SK-N-SH (cell line): Measurements from ENCODE around the gene CAND1. TPM values are rescaled to one million over a fixed set of nuclear protein-coding genes. Genes with fewer than 3 reads are reported as not detected.

Experiments
- CTCF ChIA-PET: fragments of 300-600, 350-600 bp; formaldehyde crosslinking; extraction: SDS; loops from one replicate; lab custom pipeline; 2021; lab: Yijun Ruan, JAX
- POLR2A ChIA-PET: fragments of 350-600 bp; sonication (Branson Sonifier 250); formaldehyde crosslinking; extraction: SDS; loops from one replicate; lab custom pipeline; 2020; ENCODE audit warnings: antibody characterized with exemption, inconsistent platforms; lab: Yijun Ruan, JAX
- DNase-seq: peaks from one replicate; pipeline ENCODE4 v3.0.0; 2012
- H2AFZ ChIP-seq: fragments of 200-600 bp; sonication (generic); 2 replicates; pipeline ENCODE4 v1.8.1; 2016; ENCODE audit warnings: antibody characterized with exemption, mild to moderate bottlenecking, low read depth
- H3F3A ChIP-seq: fragments of 200-600 bp; sonication (generic); replicated peaks from 2 replicates; pipeline ENCODE3; 2016; ENCODE audit warnings: antibody characterized with exemption, mild to moderate bottlenecking; ENCODE audit not compliant: insufficient read depth
- H3K27ac ChIP-seq, 2 experiments: fragments of 200-500 bp in 1 of 2; fragments of 200-600 bp in 1 of 2; sonication (Bioruptor generic) in 1 of 2; sonication (generic), shearing (Covaris generic) in 1 of 2; 2 replicates each; pipeline versions ENCODE4 v1.5.1 to v1.6.1; 2014 to 2016; ENCODE audit warnings: low read depth in 2 of 2, inconsistent platforms in 1 of 2, low read length in 1 of 2, mild to moderate bottlenecking in 1 of 2, mixed read lengths in 1 of 2
- H3K27me3 ChIP-seq: fragments of 200-600 bp; sonication (generic), shearing (Covaris generic); 2 replicates; pipeline ENCODE4 v1.6.1; 2016; ENCODE audit warnings: mixed run types; ENCODE audit not compliant: insufficient read depth
- H3K36me3 ChIP-seq, 2 experiments: fragments of 200-500 bp in 1 of 2; fragments of 200-600 bp in 1 of 2; sonication (Bioruptor generic) in 1 of 2; sonication (generic) in 1 of 2; replicated peaks in 1 of 2; 2 replicates each; pipeline versions ENCODE3 to v1.5.1; 2014 to 2016; ENCODE audit warnings: low read length in 1 of 2, mild to moderate bottlenecking in 1 of 2; ENCODE audit not compliant: insufficient read depth in 2 of 2, control insufficient read depth in 1 of 2
- H3K4me1 ChIP-seq, 2 experiments: fragments of 200-500 bp in 1 of 2; fragments of 200-600 bp in 1 of 2; sonication (Bioruptor generic) in 1 of 2; sonication (generic), shearing (Covaris generic) in 1 of 2; 2 replicates each; pipeline versions ENCODE4 v1.5.1 to v1.6.1; 2014 to 2016; ENCODE audit warnings: low read depth in 1 of 2, low read length in 1 of 2, mixed run types in 1 of 2; ENCODE audit not compliant: insufficient read depth in 2 of 2, control insufficient read depth in 1 of 2
- H3K4me2 ChIP-seq: fragments of 200-600 bp; sonication (generic), shearing (Covaris generic); 2 replicates; pipeline ENCODE4 v1.6.1; 2017; ENCODE audit warnings: mixed run types
- H3K4me3 ChIP-seq, 2 experiments: fragments of 200-500 bp in 1 of 2; fragments of 200-600 bp in 1 of 2; sonication (Bioruptor generic) in 1 of 2; sonication (generic), shearing (Covaris generic) in 1 of 2; 2 replicates each; pipeline versions ENCODE4 v1.5.1 to v1.8.1; 2014 to 2016; ENCODE audit warnings: low read depth in 2 of 2, inconsistent platforms in 1 of 2, low read length in 1 of 2, mild to moderate bottlenecking in 1 of 2, mixed read lengths in 1 of 2, moderate library complexity in 1 of 2
- H3K79me2 ChIP-seq: fragments of 200-600 bp; sonication (generic); 2 replicates; pipeline ENCODE4 v1.8.1; 2017; ENCODE audit warnings: mild to moderate bottlenecking; ENCODE audit not compliant: insufficient read depth
- H3K9ac ChIP-seq: fragments of 200-600 bp; sonication (generic); 2 replicates; pipeline ENCODE4 v1.6.1; 2017; ENCODE audit warnings: mixed run types
- H3K9me2 ChIP-seq: fragments of 200-600 bp; sonication (generic); 2 replicates; pipeline ENCODE4 v1.6.1; 2017; ENCODE audit warnings: mixed run types
- H3K9me3 ChIP-seq: fragments of 200-600 bp; sonication (generic); 2 replicates; pipeline ENCODE4 v1.6.1; 2017; ENCODE audit warnings: mixed run types, mild to moderate bottlenecking, moderate library complexity
- H4K20me1 ChIP-seq: fragments of 200-600 bp; sonication (generic); 2 replicates; pipeline ENCODE4 v1.6.1; 2017; ENCODE audit warnings: mild to moderate bottlenecking, mixed run types; ENCODE audit not compliant: insufficient read depth
- EP300 ChIP-seq, 2 experiments: IDR thresholded peaks; 2 replicates each; pipeline versions ENCODE4 v1.4.0 to v1.6.1; 2012; ENCODE audit warnings: borderline replicate concordance in 1 of 2, low read depth in 1 of 2, low read length in 1 of 2
- EZH2phosphoT487 ChIP-seq: fragments of 200-600 bp; sonication (generic); IDR thresholded peaks from 2 replicates; pipeline ENCODE4 v1.6.1; 2017; ENCODE audit warnings: low read depth, mixed run types, mild to moderate bottlenecking, antibody characterized with exemption, moderate library complexity, borderline replicate concordance
- GABPA ChIP-seq: IDR thresholded peaks from 2 replicates; pipeline ENCODE4 v1.4.0; 2012; ENCODE audit warnings: low read depth, mild to moderate bottlenecking
- JUND ChIP-seq: IDR thresholded peaks from 2 replicates; pipeline ENCODE4 v1.4.0; 2012
- NRF1 ChIP-seq: IDR thresholded peaks from 2 replicates; pipeline ENCODE4 v1.6.1; 2012; ENCODE audit warnings: low read depth, mild to moderate bottlenecking, low read length
- POLR2AphosphoS5 ChIP-seq: IDR thresholded peaks from 2 replicates; pipeline ENCODE4 v1.6.1; 2012; ENCODE audit warnings: low read depth, low read length
- RAD21 ChIP-seq: IDR thresholded peaks from 2 replicates; pipeline ENCODE4 v1.6.1; 2012; ENCODE audit warnings: mild to moderate bottlenecking, low read length
- RCOR1 ChIP-seq: fragments of 150-350 bp; IDR thresholded peaks from 2 replicates; pipeline ENCODE4 v1.6.1; 2017; ENCODE audit warnings: antibody characterized with exemption, low read length
- REST ChIP-seq: IDR thresholded peaks from 2 replicates; pipeline ENCODE4 v1.6.1; 2012; ENCODE audit warnings: mild to moderate bottlenecking, low read depth, low read length, moderate library complexity
- RFX5 ChIP-seq: IDR thresholded peaks from 2 replicates; pipeline ENCODE4 v1.6.1; 2012; ENCODE audit warnings: mild to moderate bottlenecking, improper control_type of control experiment, low read length
- RXRA ChIP-seq: IDR thresholded peaks from 2 replicates; pipeline ENCODE4 v1.4.0; 2012; ENCODE audit warnings: low read depth, mild to moderate bottlenecking, borderline replicate concordance
- SIN3A ChIP-seq: IDR thresholded peaks from 2 replicates; pipeline ENCODE4 v1.6.1; 2012; ENCODE audit warnings: low read depth, mild to moderate bottlenecking, low read length, moderate library complexity, borderline replicate concordance
- TAF1 ChIP-seq: IDR thresholded peaks from 2 replicates; pipeline ENCODE4 v1.6.1; 2012; ENCODE audit warnings: low read depth, mild to moderate bottlenecking, low read length, moderate library complexity, borderline replicate concordance
- TEAD4 ChIP-seq: IDR thresholded peaks from 2 replicates; pipeline ENCODE4 v1.4.0; 2012; ENCODE audit warnings: mild to moderate bottlenecking, borderline replicate concordance; ENCODE audit not compliant: insufficient read depth
- USF1 ChIP-seq: IDR thresholded peaks from 2 replicates; pipeline ENCODE4 v1.4.0; 2012; ENCODE audit warnings: low read depth, borderline replicate concordance
- YY1 ChIP-seq: IDR thresholded peaks from 2 replicates; pipeline ENCODE4 v1.4.0; 2012; ENCODE audit warnings: low read depth, mild to moderate bottlenecking
- WGBS: methylation state at CpG from one replicate; pipeline ENCODE4 v1.1.6; 2017; ENCODE audit warnings: low lambda C conversion rate; 5-methylcytosine and 5-hydroxymethylcytosine counted together
- polyA plus RNA-seq, 3 experiments: library from polyadenylated mRNA; depleted of rRNA; stranded (reverse); fragments of >200 nt; gene quantifications; 2 replicates each; pipeline ENCODE4 v1.2.3, GENCODE V29; 2012

Gene CAND1
- polyA plus RNA-seq, 1 of the 3 experiments (the other 2 are of a cell fraction) = 17.4 TPM

DNA sequence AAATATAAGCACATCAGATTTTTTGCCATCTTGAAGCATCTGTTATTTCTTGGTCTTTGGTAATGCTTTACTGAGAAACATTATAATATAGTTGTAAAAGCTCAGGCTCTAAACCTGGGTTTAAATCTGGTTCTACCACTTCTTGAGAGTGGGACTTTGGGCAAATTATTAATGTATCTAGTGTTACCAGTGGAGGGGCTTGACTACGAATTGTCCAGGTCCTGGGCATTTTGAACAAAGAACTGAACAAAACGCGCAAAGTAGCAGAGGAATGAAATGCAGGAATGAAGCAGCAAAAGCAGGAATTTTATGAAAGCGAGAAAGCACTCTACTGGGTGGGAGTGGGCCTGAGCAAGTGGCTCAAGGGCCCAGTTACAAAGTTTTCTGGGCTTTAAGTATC is 50.8 kb downstream of the CAND1 start:
- H4K20me1 ChIP-seq = no peaks in the 10 kb centered on the region
- ChIA-PET POLR2A (no interaction called here), CTCF (interaction anchor here (0.6 kb wide), 1 partner anchor 410 kb away, joined by 3 read pairs; no protein-coding TSS in a partner anchor)
- no peak for TF ChIP-seq GABPA
- TF ChIP-seq EP300 (IDR thresholded peaks at IDR 0.05; ENCODE audit: borderline replicate concordance in 1 of 2, low read depth in 1 of 2, low read length in 1 of 2) = no peak
- no peak for TF ChIP-seq JUND
- TF ChIP-seq EZH2phosphoT487 = no peak
- no peak for TF ChIP-seq REST
- no peak for TF ChIP-seq RFX5
- TF ChIP-seq RAD21 = no peak
- TF ChIP-seq POLR2AphosphoS5 = no peak
- TF ChIP-seq RCOR1 = no peak
- no peak for TF ChIP-seq TEAD4
- no peak for TF ChIP-seq SIN3A
- TF ChIP-seq USF1 = no peak
- TF ChIP-seq TAF1 = no peak
- TF ChIP-seq YY1 = no peak
- no peak for TF ChIP-seq RXRA
- no peak for TF ChIP-seq NRF1
- DNase-seq = no peak
- no peak overlapping the region for H3K9ac ChIP-seq
- no peaks in the 10 kb centered on the region for H3K4me1 ChIP-seq
- H3K9me2 ChIP-seq = no peaks in the 10 kb centered on the region
- H3K9me3 ChIP-seq = no peaks in the 10 kb centered on the region
- no peak overlapping the region for H3K4me2 ChIP-seq
- H3K27ac ChIP-seq = no peak overlapping the region
- H2AFZ ChIP-seq = no peak overlapping the region
- peaks cover 33 to 41% of the 10 kb centered on the region in 2 experiments for H3K36me3 ChIP-seq
- H3K27me3 ChIP-seq = no peaks in the 10 kb centered on the region
- 96% methylated on average over 4 of the region's 4 CpGs for WGBS
- no peaks in the 10 kb centered on the region for H3F3A ChIP-seq
- no peaks in the 10 kb centered on the region for H3K79me2 ChIP-seq
- no peak overlapping the region for H3K4me3 ChIP-seq
